NCI-H2029 treated with DMSO at 0.1 percent for 48 hours (cell line): ENCODE data around the gene CLASP1.
A peak's percentile ranks its signal among the peaks of the same experiment; 100 is the strongest.

ENCODE experiments used
- DNase-seq: peaks from one replicate; lab custom pipeline; 2025; lab: John Stamatoyannopoulos, UW

CLASP1 gene

DNA sequence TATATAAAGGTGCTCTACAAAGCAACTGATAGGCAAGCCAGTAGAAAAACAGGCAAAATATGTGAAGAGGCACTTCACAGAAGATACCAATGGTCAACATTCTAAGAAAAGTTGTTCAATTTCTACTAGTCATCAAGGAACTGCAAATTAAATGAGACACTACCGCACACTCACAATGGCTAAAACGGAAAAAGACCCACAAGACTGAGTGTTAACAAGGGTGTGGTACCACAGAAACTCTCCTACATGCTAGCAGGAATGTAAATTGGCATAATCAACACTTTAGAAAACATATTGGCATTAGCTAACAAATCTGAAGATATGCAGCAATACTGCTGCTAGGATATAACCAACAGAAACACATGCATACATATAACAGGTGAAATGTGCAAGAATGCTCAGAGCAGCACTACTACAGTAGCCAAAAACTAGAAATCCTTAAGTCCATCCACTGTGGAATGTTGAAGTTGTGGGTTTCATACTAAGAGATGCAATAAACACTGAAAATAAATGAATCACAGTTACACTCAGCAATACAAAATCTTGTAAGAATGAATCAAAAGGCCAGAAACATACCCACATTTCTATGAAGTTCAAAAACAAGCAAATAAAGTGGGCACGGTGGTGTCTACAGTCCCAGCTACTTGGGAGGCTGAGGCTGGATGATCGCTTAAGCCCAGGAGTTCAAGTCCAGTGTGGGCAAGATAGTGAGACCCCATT is 109.4 kb downstream of the CLASP1 start:
- no peak for DNase-seq

DNA sequence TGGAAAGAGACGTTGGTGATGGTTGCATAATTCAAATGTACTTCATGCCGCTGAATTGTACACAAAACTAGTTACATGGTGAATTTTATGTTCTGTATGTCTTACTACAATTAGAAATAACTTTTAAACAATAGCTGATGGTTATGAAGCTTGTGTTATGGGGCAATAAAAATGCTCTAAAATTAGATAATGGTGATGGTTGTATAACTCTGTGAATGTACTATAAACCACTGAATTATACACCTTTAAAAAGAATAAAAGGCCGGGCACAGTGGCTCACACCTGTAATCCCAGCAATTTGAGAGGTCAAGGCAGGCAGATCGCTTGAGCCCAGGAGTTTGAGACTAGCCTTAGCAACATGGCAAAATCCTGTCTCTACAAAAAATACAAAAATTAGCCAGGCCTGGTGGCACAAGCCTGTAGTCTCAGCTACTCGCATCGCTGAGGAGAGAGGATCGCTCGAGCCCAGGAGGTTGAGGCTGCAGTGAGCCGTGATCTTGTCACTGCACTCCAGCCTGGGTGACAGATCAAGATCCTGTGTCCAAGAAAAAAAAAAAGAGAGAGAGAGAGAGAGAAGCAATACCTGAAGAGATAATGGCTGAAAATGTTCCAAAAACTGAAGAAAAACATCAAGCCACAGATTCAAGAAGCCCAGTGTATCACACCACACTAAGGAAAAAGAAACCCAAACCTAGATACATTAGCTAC is 112.3 kb downstream of the CLASP1 start:
- DNase-seq, result no peak

DNA sequence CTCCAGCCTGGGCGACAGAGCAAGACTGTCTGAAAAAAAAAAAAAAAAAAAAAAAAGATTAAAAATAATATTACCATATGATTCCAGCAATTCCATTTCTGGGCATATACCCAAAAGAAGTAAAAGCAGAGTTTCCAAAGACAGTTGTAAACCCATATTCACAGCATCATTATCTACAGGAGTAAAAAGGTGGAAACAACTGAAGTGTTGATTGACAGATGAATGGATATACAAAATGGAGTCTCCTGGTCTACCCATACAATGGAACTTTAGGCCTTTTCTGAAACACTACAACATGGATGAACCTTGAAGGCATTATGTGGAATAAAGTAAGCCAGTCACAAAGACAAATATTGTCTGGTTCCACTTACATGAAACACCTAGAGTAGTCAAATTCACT is 112.9 kb downstream of the CLASP1 start:
- no peak for DNase-seq

DNA sequence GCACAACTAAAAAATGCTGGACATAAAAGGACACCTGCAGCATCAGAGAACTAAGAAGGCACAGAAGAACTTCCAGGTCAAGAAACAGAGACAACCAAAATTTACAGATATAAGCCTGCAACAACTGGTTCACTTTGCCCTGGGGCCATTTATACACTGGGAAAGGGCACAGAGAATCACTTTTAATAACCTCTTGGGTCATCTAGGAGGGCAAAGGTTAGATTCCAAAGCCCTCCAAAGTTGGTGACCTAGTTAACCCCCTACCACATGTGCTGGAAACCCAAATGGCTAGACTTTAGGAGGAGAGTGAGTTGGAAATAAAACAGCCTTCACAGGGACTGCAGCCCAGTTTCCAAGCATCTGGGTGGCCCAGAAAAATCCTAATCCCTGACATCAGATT is 115.3 kb downstream of the CLASP1 start:
- no peak for DNase-seq

DNA sequence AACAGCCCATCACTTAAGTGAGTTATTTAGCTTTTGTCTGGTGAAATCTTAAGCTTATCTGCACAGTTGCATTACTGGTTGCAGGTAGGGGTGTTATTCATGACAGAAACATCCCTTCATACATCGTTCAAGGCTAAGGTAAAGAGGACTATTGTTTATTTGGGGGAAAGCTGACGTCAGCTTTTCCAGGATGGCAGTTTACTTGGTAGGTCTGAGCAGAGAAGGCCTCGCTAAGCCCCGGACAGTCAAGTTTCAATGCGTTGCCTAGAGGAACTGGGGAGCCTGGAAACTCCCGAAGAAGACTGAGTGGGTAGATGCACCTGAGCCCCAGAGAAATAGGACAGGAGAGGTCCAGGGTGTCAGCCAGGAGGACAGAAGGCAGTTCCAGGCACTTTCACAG is 116.4 kb downstream of the CLASP1 start:
- no peak for DNase-seq

DNA sequence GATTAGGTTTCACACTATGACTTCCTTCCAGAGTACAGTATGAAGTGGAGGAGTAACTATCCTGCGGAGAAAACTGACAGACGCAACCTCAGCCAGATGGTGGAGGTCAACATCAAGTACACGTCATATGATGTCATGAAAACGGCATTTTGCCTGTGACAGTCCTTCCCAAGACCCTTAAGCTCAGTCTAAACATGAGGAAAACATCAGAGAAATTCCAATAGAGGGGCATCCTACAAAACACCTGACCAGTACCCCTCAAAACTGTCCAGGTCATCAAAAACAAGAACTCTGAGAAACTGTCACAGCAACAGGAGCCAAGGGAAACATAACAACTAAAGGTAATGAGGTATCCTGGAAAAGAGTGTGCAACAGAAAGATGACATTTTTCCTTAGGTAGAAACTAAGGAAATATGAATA is 116.9 kb downstream of the CLASP1 start:
- no peak for DNase-seq

DNA sequence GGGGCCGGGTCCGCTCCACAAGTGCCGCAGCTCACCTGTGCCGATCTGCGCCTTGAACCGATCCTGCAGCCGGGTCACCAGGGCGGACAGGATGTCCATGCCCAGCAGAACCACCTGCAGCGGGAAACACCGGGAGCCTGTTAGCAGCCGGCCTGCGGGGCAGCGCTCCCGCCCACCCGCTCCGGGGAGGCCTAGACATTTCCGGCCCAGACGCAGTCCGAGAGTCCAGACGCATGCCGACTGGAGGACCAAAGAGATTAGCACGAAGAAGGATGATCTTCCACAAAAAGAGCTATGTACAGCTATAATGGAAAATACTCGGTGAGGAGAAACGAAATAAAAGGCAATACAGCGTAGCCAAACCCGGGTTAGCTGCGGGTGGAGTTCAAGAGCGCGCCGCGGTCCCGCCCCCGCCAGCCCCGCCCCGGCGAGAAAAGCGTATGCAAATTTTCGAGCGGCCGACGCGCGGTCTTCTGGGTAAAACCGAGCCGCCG is 119.0 kb downstream of the CLASP1 start:
- peak; percentile 65 for DNase-seq

DNA sequence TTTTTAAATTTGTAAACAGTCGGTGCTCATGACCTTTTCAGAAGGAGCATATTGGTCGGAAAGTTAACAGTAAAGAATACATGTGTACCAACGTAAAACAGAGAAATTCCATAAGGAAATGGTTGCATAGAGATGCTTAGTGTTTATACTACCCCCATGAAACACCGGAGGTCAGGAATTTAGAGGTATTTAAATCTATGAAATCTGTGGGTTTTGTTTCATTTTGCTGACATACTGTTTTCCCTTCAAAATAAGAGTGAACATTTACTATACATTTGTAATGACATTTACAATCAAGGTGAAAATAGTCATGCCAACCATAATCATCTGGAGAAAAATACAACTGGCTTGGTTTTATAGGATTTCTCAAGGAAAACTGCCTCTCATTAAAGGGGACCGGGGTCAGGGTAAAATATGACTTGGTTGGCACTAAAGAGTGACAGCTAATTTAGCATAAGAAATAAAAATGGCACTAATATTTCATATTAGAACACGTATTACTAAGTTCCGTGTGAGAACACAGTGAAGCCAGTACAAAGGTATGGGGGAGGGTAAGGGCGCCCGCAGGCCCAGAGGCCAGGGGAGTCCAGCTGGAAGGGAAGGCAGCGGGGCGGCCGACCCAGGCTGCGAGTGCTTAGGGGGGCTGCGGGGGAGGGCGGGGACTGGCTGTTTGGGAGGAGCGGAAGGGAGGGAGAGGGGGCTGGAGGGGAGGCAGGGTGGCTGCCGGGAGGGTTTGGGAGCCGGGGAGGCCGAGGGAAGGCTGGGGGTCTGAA is 119.6 kb downstream of the CLASP1 start:
- no peak for DNase-seq

DNA sequence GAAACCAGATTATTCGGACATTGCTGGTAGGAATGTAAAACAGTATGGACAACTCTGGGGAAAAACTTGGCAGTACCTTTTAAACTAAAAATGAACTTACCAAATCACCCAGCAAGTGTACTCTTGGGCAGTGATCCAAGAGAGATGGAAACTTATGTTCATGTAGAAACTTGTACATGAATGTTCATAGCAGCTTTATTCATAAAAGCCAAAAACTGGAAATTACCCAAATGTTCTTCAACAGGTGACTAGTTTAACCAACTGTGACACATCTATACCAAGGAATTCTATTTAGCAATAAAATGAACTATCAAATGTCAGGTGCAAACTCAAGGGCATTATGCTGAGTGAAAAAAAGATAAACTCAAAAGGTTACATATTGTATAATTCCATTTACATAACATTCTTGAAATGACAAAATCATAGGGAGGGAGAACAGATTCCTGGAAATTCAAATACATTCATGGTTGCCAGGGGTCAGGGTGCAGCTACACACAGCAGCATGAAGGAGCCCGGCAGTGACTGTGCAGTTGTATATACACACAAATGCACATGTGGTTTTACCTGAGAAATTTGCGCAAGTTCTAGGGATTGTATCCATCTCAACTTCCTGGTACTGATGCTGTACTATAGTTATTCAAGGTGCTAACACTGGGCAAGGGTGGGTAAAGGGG is 122.1 kb downstream of the CLASP1 start:
- no peak for DNase-seq

DNA sequence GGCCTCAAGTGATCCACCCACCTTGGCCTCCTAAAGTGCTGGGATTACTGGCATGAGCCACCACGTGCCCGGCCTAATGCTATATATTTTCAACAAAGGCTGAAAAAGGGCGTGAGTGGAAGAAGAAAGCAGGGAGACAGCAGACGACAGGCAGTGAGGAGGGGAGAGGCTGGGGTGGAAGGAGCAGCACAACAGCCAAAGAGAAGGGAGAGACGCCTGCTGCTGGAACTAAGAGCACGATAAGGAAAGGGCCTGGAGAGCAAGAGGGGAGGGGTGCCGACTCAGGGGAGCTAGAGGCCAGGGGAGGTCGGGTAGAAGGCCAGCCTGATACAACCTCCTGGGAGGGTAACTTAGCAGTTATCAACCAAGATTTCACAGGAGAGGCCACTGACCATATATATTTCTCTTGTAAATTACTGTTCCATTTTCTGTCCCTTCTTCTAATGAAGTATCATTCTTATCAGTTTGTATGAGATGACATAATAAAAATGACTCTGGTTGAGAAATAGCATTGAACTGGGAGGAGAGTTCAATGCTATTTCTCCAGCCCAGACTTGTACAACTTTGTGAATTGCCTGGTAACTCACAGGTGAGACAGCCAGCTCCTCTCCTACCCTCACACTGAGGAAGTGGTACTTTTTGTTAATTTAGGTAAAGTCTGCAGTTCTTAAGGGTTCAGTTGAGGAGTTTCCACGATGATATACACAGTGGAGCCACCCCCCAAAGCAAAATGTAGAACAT is 124.4 kb downstream of the CLASP1 start:
- DNase-seq, result no peak

DNA sequence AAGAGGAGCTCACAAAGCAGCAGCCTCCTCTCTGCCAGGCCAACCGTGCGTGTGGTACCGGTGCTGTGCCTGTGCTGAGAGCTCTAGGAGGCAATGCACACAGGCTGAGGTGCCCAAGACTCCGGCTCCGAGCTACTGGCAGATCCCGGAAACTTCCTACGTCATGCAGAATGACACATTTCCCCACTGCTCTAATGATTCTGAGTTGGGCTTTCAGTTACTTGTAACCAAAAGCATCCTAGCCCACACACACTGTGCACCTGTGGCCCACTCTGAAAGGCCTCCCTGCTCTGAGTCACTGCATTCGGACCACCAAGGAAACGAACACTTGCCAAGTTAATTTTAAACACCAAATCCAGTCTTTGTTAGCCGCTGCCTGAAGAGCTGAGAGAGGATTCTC is 127.9 kb downstream of the CLASP1 start:
- no peak for DNase-seq

DNA sequence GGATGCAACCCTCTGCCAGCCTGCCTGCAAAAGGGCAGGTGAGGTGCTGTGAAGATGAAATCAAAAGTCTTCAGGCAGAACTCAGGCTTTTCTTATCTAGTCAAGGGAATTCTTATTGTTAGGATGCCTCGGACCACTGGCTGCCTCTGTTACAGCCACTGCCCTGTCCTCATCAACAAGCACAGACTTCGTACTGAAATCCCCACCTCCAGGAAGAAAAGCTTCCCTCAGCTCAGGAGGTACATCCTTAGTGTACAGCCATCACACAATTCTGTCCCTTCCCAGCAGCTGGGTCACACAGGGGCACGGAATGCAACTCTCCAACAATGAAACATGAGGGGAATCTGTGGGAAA is 128.6 kb downstream of the CLASP1 start:
- no peak for DNase-seq

DNA sequence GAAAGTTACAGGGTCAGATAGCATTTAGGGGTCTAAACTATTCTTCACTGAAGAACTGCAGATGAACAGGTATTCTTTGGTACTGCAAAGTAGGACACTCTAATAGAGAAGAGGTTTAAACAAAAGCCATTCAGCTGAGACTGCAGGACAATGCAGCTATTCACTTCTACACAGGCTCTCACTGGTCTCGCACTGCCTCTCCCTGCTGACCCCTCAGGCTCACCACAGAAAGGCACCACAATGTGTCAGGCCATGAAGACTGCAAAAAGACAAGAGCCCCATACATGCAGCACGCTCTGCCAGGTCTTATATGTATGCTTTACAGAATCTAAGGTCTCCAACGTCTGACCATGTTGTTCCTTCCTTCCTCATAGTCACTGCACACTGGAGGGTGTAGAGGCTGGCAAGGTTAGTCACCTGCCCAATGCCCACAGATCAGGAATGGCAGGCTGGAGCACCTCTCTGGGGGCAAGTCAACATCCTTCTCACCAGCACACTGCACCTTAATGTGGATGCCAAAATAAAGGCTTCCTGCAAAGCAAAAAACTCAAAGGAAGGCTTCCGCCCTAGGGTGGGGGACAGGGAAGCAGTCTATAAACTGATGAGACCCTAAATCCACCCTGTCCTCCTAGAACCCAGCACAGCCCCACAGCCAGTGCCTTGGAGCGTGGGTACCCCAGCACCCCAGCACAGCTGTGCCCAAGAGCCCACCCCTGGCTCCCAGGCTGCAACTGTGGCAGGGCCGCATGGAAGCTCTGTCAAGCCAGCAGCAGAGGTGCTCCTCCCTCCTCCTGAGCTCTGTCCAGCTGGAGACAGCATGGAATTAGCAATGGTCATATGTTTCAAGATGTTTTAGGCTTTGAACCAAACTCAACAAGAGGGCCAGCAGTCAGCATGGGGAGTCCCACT is 129.3 kb downstream of the CLASP1 start:
- no peak for DNase-seq

DNA sequence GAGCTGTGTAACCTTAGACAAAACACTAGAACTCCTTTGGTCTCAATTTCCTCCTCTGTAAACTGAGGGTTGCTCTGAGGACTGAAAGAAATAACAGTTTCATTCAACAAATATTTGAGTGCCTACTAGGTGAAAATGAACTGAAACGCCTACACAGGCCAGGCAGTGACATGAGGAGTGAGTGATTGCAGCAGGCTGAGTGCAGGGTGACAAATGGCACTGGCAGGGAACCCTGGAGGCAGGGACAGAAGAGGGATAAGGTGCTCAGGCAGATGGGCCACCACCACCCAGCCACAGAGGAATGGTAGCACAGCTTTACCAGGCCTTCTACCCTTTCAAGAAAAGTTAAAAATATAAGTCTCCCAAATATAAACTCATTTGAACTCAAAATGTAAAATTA is 130.1 kb downstream of the CLASP1 start:
- DNase-seq, result no peak

DNA sequence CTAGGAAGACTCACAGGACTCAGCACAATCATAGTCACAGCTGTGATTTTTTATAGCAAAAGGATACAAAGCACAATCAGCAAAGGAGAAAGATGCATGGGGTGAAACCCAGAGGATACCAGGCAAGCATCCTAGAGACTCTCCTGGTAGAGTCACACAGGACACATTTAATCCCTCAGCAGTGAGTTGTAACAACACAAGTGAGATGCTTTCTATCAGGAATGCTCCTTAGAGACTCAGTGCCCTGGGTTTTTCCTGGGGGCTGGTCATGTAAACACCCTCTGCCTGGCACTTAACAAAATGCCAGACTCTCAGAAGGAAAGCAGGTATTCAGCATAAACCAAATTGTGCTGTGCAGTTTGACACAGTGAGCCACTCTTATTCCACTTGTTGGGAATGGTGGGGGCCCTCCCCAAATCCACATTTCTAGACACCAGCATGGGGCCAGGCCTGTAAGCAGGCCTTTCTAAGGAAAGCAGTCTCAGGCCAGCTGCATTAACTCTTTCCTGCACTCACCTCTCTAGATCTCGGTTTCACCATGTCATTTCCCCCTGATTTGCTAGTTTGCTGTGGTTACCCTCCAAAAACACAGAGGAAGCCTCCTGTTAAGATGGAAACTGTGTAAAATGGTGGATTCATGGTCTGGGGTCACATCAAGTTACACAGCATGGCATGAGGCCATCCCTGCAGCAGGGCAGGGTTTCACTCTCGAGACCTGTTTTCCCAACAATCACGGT is 135.5 kb downstream of the CLASP1 start:
- DNase-seq, result no peak

DNA sequence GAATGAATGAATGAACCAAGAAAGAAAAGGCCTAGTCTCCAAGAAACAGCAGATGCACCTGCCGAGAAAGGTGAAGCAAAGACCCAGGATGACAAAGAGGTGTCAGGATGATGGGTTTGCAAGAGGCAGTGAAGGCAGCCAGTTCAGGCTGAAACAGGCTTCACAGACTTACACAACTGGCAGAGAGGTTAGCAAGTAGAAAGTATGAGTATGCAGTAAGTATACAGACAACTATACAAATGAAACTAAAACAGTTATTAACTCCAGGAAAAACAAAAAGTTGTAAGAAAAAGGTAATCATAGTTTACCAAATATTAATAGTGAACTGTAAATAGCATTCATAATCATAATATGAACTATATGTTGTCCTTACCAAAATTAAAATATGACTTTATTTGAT is 138.4 kb downstream of the CLASP1 start:
- DNase-seq, result no peak

DNA sequence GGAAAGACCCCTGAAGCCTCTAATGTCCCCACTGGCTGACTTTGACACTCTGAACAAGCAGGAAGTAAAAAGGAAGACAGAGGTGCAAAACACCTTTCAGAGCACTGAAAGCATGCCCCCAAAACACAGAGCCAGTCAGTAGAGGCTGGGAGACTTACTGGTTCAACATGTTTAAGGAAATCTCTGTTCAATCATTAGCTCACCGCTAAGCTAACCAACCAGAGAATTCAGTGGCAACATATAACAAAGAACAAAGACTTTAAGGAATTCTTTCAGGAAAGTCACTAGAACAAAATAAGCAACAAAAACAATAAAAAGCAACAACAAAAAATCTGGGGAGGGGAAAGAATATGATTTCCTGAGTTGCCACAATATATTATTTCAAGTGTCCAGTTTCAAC is 142.6 kb downstream of the CLASP1 start:
- DNase-seq, result no peak

DNA sequence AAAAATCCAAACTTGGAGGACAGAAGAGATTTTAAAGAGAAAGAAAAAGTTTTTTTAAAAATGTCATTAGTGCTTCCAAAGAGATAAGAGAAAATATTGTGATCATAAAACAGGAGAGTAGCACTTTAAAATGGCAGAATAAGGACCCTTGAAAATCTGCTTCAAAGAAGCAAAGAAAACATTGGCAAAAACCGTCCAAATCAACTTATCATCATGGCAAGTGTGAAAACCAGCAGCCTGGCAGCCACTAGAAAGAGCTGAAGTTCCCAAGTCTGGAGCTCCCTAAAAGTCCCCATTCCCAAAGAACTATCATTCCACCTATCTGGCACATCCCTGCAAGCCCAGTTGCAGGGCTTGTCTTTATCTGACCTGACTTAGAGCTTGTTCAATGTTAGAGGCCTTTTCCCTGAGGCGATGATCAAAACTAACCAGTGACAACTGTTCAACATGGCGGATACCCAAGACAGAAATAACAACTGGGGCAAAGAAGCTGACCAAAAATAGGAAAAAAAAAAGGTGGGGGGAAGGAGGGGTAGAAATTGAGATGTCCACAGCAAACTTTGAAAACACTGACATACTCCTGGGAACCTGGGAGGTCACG is 143.2 kb downstream of the CLASP1 start:
- no peak for DNase-seq

DNA sequence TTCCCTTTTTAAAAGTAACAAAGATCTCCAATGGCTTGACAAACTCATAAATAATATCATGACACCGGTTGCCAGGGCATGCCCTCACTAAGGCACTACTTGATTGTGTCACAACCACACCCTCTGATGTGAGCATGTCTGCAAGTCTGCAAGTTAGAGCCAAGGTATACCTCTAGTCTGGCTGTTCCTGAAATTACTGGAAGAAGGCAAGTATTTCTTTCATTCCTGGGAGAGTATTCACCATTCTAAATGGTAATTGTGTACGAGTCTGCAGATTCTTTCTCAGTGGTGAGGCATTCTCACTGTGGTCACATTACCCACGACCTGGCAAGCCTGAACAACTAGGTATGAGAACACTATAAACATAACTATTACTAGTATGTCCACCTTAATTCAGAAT is 144.3 kb downstream of the CLASP1 start:
- no peak for DNase-seq

DNA sequence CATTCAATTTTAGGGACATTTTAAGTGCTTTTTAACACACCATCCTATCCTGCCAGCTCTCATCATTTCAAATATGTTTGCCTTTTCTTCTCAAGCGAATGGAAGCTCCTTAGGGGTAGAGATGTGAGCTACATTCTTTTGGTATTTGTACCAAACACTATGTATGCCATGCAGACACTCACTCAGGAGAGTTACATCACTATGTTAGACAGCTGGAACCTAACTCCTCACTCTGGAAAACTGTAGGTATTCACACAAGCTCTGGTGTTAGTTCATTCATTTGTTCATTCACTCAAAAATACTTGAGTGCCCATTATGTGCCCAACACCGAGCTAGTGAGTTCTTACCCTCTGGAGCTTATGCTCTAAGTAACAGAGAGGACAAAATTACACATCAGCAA is 144.9 kb downstream of the CLASP1 start:
- DNase-seq, result no peak
